LNCaP clone FGC (cell line): ENCODE data around the gene ERBB4.

Experiments
- DNase-seq: peaks from one replicate; pipeline ENCODE4 v3.0.0-alpha.2; 2011; ENCODE audit warnings: low read depth
- H3K4me3 ChIP-seq: 2 replicates; pipeline ENCODE4 v1.5.1; 2011; ENCODE audit warnings: mild to moderate bottlenecking, low read depth, low read length, control low read depth
- CTCF ChIP-seq: IDR thresholded peaks from 2 replicates; pipeline ENCODE4 v1.5.1; 2012; ENCODE audit warnings: mild to moderate bottlenecking; ENCODE audit not compliant: control insufficient read depth, insufficient read depth; ENCODE audit errors: extremely low read depth

The ERBB4 gene

GRCh38 chr2:211755187-211755586 lies 783.4 kb downstream of the ERBB4 start:
- no peak for DNase-seq
- TF ChIP-seq CTCF = no peak
- no peak overlapping the region for H3K4me3 ChIP-seq

- no peak for DNase-seq
- no peak overlapping the region for H3K4me3 ChIP-seq
- no peak for TF ChIP-seq CTCF
These were observed 786.8 kb downstream of the ERBB4 start for GRCh38 chr2:211751848-211752247.

- no peak for TF ChIP-seq CTCF
- DNase-seq = no peak
- H3K4me3 ChIP-seq = no peak overlapping the region
These were observed 790.3 kb downstream of the ERBB4 start for GRCh38 chr2:211748339-211748738.

- no peak overlapping the region for H3K4me3 ChIP-seq
- DNase-seq = peak; percentile 3
- TF ChIP-seq CTCF = peak; percentile 89
These were observed 793.1 kb downstream of the ERBB4 start for GRCh38 chr2:211745295-211746097.

GRCh38 chr2:211744379-211744778 lies 794.2 kb downstream of the ERBB4 start:
- no peak for DNase-seq
- no peak overlapping the region for H3K4me3 ChIP-seq
- TF ChIP-seq CTCF = no peak

- TF ChIP-seq CTCF = no peak
- no peak for DNase-seq
- no peak overlapping the region for H3K4me3 ChIP-seq
These were observed 796.6 kb downstream of the ERBB4 start for GRCh38 chr2:211741966-211742365.

- H3K4me3 ChIP-seq = no peak overlapping the region
- TF ChIP-seq CTCF = no peak
- DNase-seq = no peak
These were observed 801.3 kb downstream of the ERBB4 start for GRCh38 chr2:211737282-211737681.
